GM21529 (cell line): ENCODE measurements around the gene IER2.

ENCODE experiments used
- ATAC-seq: cut with Tn5 transposase; IDR thresholded peaks from one replicate; pipeline ENCODE4 v1.9.1; 2021; ENCODE audit not compliant: unreplicated experiment

IER2 gene

GRCh38 chr19:13118424-13119193 is 31.6 kb upstream of the IER2 start:
- peak; percentile 2 for ATAC-seq

GRCh38 chr19:13119627-13120026 is 30.6 kb upstream of the IER2 start:
- ATAC-seq, result no peak

GRCh38 chr19:13120031-13120430 is 30.2 kb upstream of the IER2 start:
- ATAC-seq, result no peak

- no peak for ATAC-seq
Observed at GRCh38 chr19:13120817-13121216, 29.4 kb upstream of the IER2 start.

GRCh38 chr19:13121551-13122274 is 28.5 kb upstream of the IER2 start:
- no peak for ATAC-seq

GRCh38 chr19:13122275-13122878 is 27.8 kb upstream of the IER2 start:
- no peak for ATAC-seq

- no peak for ATAC-seq
Observed at GRCh38 chr19:13122980-13123957, 26.9 kb upstream of the IER2 start.

GRCh38 chr19:13127051-13127450 is 23.2 kb upstream of the IER2 start:
- no peak for ATAC-seq

- ATAC-seq, result no peak
Observed at GRCh38 chr19:13127811-13128575, 22.2 kb upstream of the IER2 start.

- ATAC-seq, result no peak
Observed at GRCh38 chr19:13128583-13128982, 21.6 kb upstream of the IER2 start.

GRCh38 chr19:13129384-13129783 is 20.8 kb upstream of the IER2 start:
- ATAC-seq, result no peak

- ATAC-seq, result no peak
Observed at GRCh38 chr19:13130886-13131490, 19.2 kb upstream of the IER2 start.

GRCh38 chr19:13132471-13133180 is 17.6 kb upstream of the IER2 start:
- no peak for ATAC-seq

- ATAC-seq, result no peak
Observed at GRCh38 chr19:13133241-13133870, 16.9 kb upstream of the IER2 start.

GRCh38 chr19:13134626-13135025 is 15.6 kb upstream of the IER2 start:
- no peak for ATAC-seq

GRCh38 chr19:13135068-13136062 is 14.8 kb upstream of the IER2 start:
- no peak for ATAC-seq

GRCh38 chr19:13137290-13137794 is 12.9 kb upstream of the IER2 start:
- ATAC-seq, result no peak
